HG02763 (cell line): ENCODE measurements around the gene HGF.
"Not testable (repeated sequence)": the region's sequence is repeated elsewhere in the genome, so short reads cannot be mapped to it uniquely, and the experiment has no call there.

Experiments
- ATAC-seq: cut with Tn5 transposase; IDR thresholded peaks from one replicate; pipeline ENCODE4 v1.9.1; 2021; ENCODE audit warnings: mild to moderate bottlenecking, moderate library complexity; ENCODE audit not compliant: unreplicated experiment

Gene HGF

DNA sequence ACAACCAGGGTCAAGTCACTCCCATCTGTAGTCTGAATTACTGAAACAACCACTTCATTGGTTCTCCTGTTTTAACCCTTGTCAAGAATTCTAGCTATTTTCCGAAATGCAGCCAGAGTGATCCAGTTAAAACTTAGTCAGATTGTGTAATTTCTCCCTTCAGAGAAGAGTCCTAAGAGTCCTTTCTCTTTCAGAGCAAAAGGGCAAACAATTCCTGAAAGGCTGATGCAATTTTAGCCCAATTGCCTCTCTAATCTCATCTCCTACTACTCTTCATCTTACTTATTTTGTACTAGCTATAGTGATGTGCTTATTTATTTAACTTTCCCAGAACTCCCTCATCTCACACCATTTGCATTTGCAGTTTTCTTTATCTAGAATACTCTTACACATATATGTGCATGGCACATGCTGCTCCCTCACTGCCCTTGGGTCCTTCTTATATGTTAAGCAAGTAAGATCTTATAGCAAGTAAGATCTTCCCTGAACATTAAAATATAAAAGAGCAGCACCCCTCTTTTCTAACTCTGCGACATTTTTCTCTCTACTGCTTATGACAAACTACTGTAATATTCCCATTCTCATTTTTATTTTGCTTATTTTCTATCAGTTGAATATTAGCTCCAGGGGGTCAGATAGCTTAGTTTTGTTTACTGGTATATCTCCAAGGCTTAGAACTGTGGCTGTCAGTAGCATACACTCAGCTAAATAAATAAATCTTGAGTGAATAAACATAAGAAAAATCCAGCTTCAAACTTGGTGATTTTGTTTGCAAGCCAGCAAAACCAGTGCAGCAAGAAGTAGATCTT is 44.6 kb downstream of the HGF start:
- no peak for ATAC-seq

DNA sequence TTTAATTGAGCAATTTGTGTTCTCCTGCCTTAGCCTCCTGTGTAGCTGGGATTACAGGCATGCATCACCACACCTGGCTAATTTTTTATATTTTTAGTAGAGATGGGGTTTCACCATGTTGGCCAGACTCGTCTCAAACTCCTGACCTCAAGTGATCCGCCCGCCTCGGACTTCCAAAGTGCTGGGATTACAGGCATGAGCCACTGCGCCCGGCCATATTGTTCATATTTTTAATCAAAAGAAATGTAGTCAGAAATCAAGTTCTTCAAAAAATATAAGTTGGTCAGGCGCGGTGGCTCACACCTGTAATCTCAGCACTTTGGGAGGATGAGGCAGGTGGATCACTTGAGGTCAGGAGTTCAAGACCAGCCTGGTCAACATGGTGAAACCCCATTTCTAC is 47.6 kb downstream of the HGF start:
- ATAC-seq, result not testable (repeated sequence)

DNA sequence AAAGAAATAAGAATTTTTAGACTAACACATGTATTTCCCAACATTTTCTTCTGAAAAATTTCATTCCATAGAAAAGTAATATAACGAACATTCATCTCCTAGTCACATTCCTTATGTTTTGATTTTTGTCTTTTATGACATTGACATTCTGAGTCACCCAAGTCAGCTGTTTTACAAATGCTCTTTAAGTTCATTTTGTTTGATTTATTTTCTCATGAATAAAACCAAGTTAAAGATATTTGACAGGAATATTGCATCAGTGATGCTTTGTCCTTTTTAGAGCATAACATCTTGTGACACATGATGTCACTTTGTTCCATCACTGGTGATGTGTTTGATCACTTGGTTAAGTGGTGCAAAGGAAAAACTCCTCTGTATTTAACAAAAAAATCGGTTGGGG is 48.4 kb downstream of the HGF start:
- ATAC-seq, result no peak

DNA sequence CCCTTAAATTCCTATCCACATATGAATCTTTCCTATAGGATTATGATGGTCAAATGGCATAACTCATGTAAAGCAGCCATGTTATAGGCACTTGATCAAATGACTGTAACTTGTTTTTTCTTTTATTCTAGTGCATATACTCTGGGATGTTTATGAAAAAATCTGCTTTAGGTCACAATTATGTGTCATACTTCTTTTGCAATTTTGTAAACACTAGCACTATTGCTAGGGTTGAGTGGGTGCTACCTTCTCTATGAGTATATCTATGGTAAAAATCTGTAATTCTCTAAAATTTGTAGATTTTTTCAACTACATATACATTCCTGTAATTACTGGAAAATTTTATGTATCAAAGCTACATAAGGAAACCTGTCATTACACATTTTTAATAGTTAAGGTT is 50.0 kb downstream of the HGF start:
- no peak for ATAC-seq

DNA sequence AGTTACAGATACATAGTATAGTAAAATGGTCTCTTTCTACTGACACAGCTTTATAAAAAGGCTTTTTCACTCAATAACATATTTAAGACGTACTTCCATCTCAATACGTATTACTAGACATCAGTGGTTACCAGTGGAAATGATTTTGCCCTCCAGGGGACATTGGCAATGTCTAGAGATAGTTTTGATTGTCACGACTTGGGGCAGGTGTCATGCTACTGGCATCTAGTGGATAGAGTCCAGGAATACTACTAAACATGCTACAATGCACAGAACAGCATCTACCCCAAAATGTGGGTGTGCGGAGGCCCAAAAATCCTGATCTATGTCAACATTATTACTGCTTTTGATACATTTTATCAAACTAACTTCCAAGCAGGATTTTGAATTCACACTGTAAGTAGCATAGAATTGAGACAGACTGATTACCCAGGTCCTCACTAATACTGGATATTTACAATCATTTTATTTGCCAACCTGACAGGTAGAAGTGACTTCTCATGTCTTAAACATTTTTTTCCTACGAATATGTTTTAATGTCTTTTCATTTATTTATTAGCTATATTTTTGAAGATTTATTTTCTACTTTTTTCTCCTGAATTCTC is 53.8 kb downstream of the HGF start:
- ATAC-seq, result no peak

DNA sequence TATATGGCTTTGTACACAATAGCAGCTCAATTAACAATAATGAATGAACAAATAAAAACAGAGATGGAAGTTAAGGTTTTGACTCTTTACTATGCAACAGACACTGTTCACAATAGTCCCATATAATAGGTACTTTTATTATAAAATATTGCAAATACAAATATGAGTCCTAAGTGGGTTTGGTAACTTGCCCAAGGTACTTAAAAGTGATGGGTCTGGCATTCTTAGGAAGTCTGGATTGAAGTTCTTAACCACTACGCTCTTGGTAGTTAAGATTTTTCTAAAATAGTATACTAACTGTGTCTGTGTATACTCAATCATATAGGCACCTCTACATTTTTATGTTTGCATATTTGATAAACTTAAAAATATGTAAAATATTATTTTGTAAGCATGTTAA is 55.5 kb downstream of the HGF start:
- ATAC-seq, result no peak

DNA sequence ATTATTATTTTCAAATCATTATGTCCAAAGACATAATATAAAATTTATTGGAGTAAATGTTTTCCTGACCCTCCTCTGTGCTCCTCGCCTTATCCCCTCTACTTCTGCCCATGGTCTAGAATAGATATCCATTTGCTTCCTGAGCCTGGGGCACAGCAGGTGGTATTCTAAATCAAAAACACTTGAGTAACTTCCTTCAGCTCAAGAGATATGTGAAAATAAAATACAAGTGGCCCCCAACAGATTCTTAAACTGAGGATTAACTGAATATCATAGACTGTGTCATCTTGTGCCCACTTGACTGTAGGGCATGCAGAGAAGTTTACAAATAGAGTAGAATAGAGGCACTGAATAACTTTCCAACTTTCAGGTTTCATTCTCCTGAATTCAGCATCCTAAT is 59.1 kb downstream of the HGF start:
- no peak for ATAC-seq

DNA sequence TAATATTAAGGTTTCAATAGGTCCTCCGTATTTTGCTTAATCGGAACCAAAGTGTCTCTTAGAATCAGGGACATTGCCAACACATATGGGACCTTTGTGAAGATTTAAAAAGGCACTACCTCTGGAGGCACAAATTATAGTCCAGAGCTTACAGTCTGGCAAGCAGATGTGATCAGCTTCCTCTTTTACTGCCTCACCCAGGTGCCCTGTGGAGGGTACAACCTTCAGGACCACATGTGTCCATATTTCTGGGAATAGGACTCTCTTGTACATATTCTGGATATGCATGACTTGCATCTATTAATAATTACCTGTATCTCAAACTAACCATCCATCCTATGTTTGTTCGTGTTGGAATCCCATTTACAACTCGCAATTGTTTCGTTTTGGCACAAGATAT is 60.0 kb downstream of the HGF start:
- no peak for ATAC-seq

DNA sequence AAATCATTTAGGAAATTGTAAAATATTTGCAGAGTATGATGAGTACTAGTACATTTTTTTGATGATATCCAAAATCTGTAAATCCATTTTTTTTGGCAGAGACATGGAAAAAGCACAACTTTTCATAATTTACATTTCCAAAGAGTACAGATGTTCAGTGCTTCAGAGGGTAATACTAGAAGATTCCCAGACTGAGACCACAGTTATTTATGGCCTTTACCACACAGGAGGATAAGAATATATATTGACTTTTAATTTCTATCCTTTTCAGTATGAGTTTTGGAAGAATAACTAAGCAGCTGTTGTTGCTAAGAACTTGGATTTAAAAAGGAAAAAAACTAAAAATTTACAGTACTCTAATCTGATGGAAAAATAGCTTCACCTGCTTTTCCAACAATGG is 61.9 kb downstream of the HGF start:
- no peak for ATAC-seq

DNA sequence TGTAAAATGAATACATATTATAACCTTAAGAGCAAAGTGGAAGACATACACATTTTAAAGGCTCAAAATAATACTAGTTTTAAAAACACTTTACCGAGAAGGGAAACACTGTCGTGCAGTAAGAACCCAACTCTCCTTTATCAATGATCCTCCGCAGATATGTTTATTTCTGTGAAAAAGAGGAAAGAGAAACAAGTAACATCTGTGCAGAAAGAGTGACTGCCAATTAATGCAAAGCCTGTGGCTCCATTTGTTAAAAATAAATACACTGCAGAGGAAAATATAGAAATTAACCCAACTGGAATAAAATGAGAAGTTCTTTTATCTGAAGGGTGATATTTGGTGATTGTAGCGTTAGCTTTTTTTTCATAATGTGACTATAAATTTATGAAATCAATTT is 62.7 kb downstream of the HGF start:
- no peak for ATAC-seq

DNA sequence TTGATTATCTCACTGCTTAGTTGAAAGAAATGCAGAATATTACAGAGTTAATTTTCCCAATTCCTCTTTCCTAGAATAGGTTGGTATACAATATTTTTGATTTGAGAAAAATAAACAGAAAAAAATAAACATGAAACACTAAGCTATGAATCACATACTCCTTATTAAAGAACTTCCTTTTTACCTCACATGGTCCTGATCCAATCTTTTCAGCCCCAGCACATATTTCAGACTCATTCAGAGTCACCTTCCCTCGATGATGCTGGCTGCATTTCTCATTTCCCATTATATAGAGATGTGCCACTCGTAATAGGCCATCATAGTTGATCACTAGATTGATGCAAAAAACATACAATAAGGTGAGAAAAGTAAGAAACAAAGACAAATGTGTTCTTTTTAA is 64.6 kb downstream of the HGF start:
- ATAC-seq, result no peak

DNA sequence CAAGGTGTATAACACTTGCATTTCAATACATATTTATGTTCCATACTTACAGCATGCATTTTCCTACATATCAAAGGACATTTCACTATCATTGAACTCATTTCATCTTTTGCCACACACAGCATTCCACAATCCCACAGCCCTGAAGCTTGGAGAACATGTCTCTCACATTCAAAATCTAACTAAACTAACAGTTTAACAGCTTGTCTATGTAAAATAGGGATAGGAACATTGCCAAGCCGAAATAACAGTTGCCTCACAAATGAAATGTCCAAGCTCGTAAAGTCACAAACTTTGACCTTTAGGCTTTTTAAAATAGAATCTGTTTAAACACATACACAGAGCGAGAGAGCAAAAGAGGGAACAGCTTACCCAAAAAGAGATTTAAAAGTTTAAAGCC is 65.3 kb downstream of the HGF start:
- ATAC-seq, result no peak

DNA sequence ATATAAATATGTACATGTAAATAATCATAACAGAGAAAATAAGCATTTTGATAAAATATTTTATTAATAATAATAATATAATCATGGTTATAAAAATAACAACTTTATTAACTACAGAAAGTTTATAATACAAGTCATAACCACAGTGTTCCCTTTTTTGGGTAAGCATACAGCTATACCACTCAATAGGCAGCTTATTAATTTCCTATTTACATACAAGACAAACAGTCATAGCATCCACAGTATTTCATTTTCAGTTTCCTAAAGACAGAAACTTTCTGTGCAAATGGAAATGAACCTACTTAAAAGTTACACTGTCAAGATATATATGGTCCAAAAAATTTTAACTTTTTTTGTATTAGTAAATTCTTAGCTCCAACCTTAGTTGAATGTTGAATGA is 70.9 kb downstream of the HGF start:
- no peak for ATAC-seq

DNA sequence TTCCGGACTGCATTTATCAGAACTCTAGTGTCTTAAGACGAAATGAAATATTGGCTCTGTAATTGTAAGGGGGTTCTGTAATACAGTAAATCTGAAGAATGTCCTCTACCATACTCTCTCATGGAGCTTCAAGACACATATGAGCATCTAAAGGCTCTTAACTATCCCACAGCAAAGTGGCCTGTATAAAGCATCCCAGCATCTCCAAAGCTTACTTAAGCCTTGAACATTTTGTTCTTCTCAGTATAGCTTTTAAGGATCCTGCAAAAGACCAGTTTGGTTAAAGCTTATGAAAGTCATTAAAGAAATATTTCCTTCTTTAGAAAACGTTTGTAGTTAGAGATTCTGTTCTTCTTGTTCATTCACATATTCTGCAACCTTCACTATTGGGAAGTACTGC is 75.1 kb downstream of the HGF start:
- no peak for ATAC-seq

DNA sequence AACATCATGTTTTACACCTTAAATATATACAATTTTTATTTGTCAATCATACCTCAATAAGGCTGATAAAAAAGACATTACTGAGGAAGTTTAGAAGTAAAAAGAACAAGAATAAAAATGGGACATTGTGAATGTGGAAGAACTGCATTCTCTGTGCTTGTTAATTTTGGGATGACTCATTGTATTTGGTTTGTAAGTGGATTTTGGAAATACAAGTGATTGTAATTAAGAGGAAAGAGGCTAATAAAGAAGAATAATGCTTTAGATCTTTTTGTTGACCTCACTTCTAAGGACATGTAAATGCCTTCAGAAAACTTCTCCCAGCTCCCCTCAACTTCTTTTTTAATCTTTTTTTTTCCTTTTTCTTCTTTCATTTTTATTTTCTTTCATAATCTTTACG is 76.0 kb downstream of the HGF start:
- ATAC-seq, result no peak

DNA sequence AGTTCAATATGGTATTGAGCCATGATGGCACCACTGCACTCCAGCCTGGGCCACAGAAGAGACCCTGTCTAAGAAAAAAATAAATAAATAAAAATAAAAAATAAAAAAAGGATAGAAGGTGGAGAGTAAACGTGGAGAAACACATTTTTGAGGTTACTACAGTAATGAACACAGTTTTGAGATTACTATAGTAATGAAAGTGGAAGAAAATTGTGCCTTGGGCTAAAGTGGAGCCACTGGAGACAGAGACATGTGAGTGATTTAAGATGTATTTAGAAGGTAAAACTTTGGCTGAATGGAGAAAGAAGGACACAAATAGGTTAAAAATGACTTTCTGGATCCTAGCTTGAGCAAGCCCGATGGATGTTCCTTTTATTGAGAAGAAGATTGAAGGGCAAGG is 76.8 kb downstream of the HGF start:
- ATAC-seq, result no peak

DNA sequence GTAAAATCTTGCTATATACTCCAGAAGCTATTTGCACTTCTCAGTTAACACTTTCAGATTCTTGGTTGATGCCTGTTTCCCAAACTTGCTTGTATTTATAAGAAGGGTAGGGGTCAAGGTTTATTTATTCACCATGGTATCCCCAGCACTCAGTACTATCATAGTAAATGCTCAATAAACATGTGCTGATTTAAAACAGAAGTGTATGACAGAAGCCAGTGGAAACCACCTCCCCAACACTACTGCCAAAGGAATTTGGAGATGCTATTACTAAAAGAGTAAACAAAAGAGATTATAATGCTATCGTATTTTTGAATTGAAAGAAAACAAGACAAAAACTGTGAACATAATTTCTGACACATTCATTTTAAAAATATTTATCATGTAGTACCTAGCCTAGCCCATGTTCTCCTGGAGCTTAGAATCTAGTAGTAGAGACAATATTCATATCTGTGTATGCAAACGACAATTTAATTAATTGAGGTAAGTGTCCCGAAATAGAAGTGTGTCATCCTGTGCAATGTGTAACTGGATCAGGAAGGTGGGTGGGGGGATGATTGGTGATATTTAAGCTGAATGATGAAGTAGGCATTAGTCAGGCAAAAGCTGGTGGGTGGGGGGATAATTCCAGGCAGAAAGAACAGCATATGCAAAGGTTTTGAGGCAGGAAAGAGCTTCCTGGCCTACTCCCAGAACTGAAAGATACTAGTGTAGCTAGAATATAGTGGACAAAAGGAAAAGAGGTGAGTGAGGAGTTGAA is 77.5 kb downstream of the HGF start:
- ATAC-seq, result no peak

DNA sequence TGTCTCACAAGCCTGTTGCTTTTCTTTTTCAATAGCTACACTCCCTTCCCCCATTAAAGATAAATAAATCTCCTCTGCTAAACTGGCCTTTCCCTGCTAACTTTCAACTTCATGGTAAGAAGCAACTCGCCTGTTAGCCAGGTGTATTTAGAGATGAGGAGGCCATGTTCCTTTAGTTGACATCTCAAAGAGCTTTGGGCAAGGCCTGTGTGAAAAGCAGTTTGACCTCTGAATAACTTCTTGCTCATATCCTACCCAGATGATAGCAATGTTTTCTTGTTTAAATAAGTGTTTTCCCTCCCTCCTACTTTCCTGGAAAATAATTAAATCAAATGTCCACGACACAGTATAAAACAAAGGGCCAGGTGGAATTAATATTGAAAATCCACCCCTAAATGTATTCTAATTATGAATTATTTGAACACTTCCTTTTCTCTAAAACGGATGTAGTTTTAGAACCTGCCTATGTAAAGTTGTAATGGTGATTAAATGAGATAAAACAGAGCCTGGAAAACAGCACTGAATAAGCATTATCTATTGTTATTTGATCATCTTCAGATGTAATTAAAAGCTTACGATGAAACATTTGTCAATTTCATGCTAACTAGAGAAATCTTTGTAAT is 78.5 kb downstream of the HGF start:
- no peak for ATAC-seq

DNA sequence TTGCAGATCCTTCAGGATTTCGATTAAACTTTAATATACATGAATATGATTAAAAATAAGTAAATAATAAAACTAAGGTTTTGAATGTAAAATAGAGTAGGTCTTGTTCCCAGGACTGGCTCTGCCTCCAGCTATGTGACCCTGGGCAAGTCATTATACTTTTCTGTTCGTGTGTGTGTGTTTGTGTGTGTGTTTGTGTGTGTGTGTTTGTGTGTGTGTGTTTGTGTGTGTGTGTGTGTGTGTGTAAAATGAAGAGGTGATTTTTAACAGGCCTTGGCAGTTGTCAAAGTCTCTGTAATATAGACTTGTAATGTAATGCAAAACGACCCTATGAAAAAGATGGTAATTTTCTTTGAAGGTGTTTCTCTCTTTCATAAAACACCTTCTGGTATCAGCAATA is 79.2 kb downstream of the HGF start:
- ATAC-seq, result no peak

DNA sequence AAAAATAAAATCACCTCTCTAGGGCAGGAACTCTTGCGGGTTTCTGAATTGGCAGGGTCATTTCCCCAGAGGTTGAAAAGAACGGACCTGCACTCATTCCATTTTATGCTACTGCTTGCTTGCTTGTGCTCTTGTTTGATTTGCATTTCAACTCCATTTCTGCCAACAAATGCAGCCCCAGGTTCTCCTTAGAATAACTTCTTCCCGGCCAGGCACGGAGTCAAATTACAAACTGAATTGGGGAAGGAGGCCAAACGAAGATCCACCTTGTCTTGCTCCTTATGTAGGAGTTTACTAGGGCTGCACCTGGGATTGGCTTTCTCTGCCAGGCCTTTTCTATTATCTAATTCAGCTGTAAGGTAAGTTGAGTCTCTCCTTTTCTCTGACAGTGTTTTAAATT is 79.6 kb downstream of the HGF start:
- ATAC-seq, result no peak

DNA sequence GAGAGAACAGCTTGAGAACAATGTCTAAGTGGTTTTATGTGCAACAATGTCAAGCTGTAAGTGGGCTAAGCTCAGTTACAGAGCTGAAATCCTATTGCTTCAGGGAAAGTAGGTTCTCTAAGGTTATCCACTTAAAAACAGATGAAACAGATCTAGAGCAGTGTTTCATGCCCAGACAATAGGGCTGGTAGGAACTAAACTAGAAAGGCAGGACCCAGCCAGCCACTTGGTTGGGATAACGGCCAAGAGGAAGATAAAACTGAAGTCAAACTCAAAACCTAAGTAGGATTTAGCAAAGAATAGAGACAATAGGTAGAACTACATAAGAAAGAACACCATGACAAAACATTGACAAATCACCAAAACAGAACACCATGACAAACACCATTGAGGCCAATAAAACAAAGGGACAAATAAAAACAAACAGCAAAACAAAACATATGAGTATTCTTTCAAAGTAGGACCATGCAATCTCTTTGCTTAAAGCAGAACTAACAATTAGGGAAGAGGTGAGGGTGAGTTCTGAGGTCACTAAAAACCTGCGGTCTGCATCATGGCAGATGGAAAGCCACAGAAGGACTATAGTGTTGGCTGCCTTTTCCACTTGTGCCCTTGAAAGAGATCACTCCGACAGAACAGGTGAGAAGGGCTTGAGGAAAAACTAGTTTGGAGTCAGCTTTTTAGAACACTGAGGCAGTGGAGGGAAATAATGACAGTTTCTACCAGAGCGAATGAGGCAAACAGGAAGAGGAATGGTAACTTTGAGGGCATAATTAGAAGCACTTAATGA is 81.0 kb downstream of the HGF start:
- no peak for ATAC-seq
